Upper lobe of left lung (tissue), 6 donors: ENCODE data around the gene ODF4. TPM values are rescaled to one million over a fixed set of nuclear protein-coding genes. Genes with fewer than 3 reads are reported as not detected.
"Not testable (repeated sequence)": the region's sequence is repeated elsewhere in the genome, so short reads cannot be mapped to it uniquely, and the experiment has no call there.

Source experiments
- ATAC-seq, 2 donors: fragments of 200-7000 bp; cut with Tn5 transposase; one replicate each; pipeline ENCODE4 v1.9.1; 2022; ENCODE audit warnings: mild to moderate bottlenecking in 2 of 2, moderate library complexity in 2 of 2; ENCODE audit not compliant: low FRiP score in 2 of 2
- DNase-seq, 2 donors: peaks; one replicate each; pipeline ENCODE4 v3.0.0-alpha.2; 2019 to 2020
- H3K27ac ChIP-seq, 4 donors: fragments of 200-600 bp; sonication (generic); one replicate each; pipeline ENCODE4 v1.5.1; 2016 to 2019
- H3K27me3 ChIP-seq, 4 donors: fragments of 200-600 bp; sonication (generic); one replicate each; pipeline ENCODE4 v1.5.1; 2017 to 2019
- H3K36me3 ChIP-seq, 4 donors: fragments of 200-600 bp; sonication (generic); one replicate each; pipeline ENCODE4 v1.5.1; 2016 to 2019
- H3K4me1 ChIP-seq, 4 donors: fragments of 200-600 bp; sonication (generic); one replicate each; pipeline ENCODE4 v1.5.1; 2018 to 2019
- H3K4me3 ChIP-seq, 4 donors: fragments of 200-600 bp; sonication (generic); one replicate each; pipeline ENCODE4 v1.5.1; 2017 to 2019; ENCODE audit warnings: mild to moderate bottlenecking in 2 of 4, moderate library complexity in 1 of 4
- H3K9me3 ChIP-seq, 4 donors: fragments of 200-600 bp; sonication (generic); one replicate each; pipeline ENCODE4 v1.5.1; 2018 to 2019
- EP300 ChIP-seq, 4 donors: sonication (generic); formaldehyde crosslinking; IDR thresholded peaks; one replicate each; pipeline ENCODE4 v1.5.1; 2017; ENCODE audit warnings: antibody characterized with exemption in 4 of 4, control low read depth in 2 of 4
- POLR2A ChIP-seq, 4 donors: fragments of 450-650 bp; IDR thresholded peaks; one replicate each; pipeline ENCODE4 v1.5.1; 2016 to 2017; ENCODE audit warnings: antibody characterized with exemption in 4 of 4, mild to moderate bottlenecking in 2 of 4
- POLR2AphosphoS5 ChIP-seq, 2 donors: sonication (generic); formaldehyde crosslinking; IDR thresholded peaks; one replicate each; pipeline ENCODE4 v1.5.1; 2017; ENCODE audit warnings: antibody characterized with exemption in 2 of 2
- WGBS, 2 donors: methylation state at CpG; one replicate each; pipeline ENCODE4 v1.1.5; 2017 to 2018; 5-methylcytosine and 5-hydroxymethylcytosine counted together
- total RNA-seq, 6 donors: library from RNA; depleted of rRNA in 4 of 6; stranded (reverse); fragments of >200 nt in 4 of 6; gene quantifications; one replicate each; pipeline versions ENCODE4 v1.1.0 to v1.2.1, GENCODE V29; 2016 to 2021
- TF ChIP-seq, protein P1 (sequence below), 6 experiments: fragments of 450-650 bp in 4 of 6; fragments of 200-600 bp in 2 of 6; sonication (generic) in 2 of 6; IDR thresholded peaks; one replicate each; pipeline ENCODE4 v1.5.1; 2016 to 2019; ENCODE audit warnings: antibody characterized with exemption in 6 of 6
- donor health status: DM: no; HTN: no; CAD: no; lungs with moderate emphysema.
- donor health status: DM: no; HTN: yes; CAD: no; lungs with severe emphysema.

ODF4 gene
- total RNA-seq, 6 donors from 2014 or later = not detected

DNA sequence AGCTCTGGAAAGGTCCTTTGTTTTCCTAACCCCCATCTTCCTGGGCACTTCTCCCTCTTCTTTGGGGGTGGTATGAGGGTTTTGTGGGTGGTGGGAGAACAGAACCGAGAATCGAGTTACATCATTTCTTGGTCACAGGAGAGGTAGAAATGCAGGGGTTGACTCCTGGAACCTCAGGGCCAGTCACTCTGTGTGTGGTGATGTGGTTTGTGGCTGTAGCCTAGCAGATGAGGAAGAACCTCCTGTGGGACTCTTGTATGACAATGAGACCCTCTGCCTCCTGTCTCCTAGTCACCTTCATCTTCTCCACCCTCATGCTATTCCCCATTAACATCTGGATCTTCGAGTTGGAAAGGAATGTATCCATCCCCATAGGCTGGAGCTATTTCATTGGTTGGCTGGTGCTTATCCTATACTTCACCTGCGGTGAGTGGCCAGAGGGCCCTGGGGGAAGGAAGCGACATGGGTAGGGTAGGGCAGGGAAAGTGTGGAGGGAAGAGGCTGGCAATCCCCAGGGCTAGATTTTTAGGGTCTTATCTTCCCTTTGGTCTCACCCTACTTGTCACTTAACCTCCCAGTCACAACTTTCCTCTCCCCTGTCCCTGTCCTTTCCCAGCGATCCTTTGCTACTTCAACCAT, 5.5 kb downstream of the ODF4 start:
- WGBS, 2 donors = 54 to 72% methylated on average over 6 of the region's 6 CpGs
- peak in 1 of 2 donors; percentile 30 for ATAC-seq
- TF ChIP-seq POLR2AphosphoS5 (IDR thresholded peaks at IDR 0.05) (no peak), POLR2A (IDR thresholded peaks at IDR 0.05) (no peak), EP300 (IDR thresholded peaks at IDR 0.05) (no peak)
- TF ChIP-seq, protein P1, sequence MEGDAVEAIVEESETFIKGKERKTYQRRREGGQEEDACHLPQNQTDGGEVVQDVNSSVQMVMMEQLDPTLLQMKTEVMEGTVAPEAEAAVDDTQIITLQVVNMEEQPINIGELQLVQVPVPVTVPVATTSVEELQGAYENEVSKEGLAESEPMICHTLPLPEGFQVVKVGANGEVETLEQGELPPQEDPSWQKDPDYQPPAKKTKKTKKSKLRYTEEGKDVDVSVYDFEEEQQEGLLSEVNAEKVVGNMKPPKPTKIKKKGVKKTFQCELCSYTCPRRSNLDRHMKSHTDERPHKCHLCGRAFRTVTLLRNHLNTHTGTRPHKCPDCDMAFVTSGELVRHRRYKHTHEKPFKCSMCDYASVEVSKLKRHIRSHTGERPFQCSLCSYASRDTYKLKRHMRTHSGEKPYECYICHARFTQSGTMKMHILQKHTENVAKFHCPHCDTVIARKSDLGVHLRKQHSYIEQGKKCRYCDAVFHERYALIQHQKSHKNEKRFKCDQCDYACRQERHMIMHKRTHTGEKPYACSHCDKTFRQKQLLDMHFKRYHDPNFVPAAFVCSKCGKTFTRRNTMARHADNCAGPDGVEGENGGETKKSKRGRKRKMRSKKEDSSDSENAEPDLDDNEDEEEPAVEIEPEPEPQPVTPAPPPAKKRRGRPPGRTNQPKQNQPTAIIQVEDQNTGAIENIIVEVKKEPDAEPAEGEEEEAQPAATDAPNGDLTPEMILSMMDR (IDR thresholded peaks at IDR 0.05) = no peak
- Histone ChIP-seq H3K9me3 (no peaks in the 10 kb centered on the region), H3K36me3 (no peaks in the 10 kb centered on the region), H3K4me1 (peaks cover 0 to 10% (median 0%) of the 10 kb centered on the region in 4 donors), H3K27ac (no peak overlapping the region), H3K4me3 (no peak overlapping the region), H3K27me3 (no peaks in the 10 kb centered on the region)
- no peak for DNase-seq

DNA sequence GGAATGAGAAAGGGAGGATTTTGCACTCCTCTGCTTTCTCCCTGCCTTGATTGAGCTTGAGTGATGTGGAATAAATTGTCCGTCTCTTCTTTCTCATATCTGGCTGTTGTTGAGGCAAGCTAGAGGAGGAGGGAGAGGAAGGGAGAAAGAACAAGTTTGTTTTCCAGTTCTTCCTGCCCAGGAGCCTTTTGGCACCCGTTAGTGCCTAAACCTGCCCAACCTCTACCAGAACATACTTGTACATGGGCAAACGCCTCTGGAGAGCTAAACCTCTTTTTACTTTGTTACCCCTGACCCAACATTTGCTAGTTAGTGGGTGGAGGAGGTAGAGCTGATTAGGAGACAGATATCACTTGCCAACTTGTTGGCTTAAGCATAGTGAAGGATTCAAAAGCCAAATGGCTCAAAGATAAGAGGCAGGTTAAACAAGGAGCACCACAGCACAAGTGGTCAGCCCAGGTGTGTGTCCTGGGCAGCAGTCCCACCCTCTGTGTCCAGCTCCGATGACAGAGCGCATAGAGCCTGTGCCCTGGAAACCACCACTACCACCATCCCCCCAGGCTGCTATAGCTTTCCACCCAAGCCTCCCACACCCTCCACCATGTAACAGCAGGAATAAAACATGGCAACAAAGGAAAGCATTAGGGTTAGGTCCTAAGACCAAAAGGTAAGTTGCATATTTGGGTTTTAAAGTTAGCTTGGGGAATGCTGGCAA, 6.5 kb downstream of the ODF4 start:
- Histone ChIP-seq H3K4me1 (peaks cover 0 to 10% (median 0%) of the 10 kb centered on the region in 4 donors), H3K27me3 (no peaks in the 10 kb centered on the region), H3K9me3 (no peaks in the 10 kb centered on the region), H3K4me3 (no peak overlapping the region), H3K27ac (no peak overlapping the region), H3K36me3 (no peaks in the 10 kb centered on the region)
- no peak for TF ChIP-seq POLR2AphosphoS5 (IDR thresholded peaks at IDR 0.05)
- TF ChIP-seq, protein P1 (IDR thresholded peaks at IDR 0.05) = no peak
- no peak for TF ChIP-seq EP300 (IDR thresholded peaks at IDR 0.05)
- TF ChIP-seq POLR2A (IDR thresholded peaks at IDR 0.05) = no peak
- no peak for DNase-seq
- no peak for ATAC-seq
- WGBS, 2 donors = 50 to 54% methylated on average over 3 to 5 of the region's 5 CpGs

DNA sequence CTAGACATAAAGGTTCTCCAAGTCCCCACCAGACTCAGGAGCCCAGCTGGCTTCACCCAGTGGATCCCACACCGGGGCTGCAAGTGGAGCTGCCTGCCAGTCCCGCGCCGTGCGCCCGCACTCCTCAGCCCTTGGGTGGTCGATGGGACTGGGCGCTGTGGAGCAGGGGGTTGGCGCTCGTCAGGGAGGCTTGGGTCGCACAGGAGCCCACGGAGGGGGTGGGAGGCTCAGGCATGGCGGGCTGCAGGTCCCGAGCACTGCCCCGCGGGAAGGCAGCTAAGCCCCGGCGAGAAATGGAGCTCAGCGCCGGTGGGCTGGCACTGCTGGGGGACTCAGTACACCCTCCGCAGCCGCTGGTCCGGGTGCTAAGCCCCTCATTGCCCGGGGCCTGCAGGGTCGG, 7.4 kb downstream of the ODF4 start:
- not testable (repeated sequence) for H3K27me3 ChIP-seq, H3K36me3 ChIP-seq, H3K27ac ChIP-seq, H3K4me3 ChIP-seq, ATAC-seq, H3K4me1 ChIP-seq, H3K9me3 ChIP-seq
- peak in 1 of 2 donors; percentile 77 for DNase-seq
- WGBS, 2 donors = 78% methylated on average over 12 of the region's 25 CpGs; no CpG with 5 or more reads in 1 of the 2 donors

DNA sequence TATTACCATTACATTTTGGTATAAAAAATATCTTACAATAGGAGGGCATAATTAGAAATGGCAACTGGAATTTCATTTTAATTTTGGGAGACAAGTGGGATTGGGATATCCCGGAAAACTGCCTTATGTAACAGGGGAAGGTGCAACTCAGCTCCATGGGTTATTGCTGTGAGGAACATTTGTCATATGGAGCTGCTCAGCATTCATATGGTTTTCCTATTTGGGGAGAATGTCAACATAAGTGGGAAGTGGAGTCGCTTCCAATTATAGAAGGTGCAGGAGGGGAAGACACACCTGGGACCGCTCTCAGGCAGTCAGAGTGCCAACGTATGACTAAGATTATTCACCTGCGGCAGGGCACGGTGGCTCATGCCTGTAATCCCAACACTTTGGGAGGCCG, 10.7 kb downstream of the ODF4 start:
- 80 to 89% methylated on average over 7 of the region's 7 CpGs for WGBS, 2 donors
- no peak for ATAC-seq

DNA sequence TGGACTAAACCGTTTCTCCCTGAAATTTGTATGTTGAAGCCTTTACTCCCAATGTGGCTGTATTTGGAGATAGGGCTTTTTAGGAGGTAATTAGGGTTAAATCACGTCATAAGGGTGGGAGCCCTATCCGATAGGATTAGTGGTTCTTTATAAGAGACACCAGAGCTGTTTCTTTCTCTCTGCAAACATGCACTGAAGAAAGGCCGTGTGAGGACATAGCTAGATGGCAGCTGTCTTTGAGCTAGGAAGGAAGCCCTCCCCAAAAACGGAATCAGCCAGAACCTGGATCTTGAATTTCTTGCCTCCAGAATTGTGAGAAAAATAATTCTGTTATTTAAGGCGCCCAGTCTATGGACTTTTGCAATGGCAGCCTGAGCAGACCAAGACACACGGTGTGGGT, 14.1 kb downstream of the ODF4 start:
- 67 to 69% methylated on average over 7 of the region's 7 CpGs for WGBS, 2 donors
- Histone ChIP-seq H3K9me3 (no peaks in the 10 kb centered on the region), H3K4me3 (no peak overlapping the region), H3K27me3 (no peaks in the 10 kb centered on the region), H3K4me1 (no peaks in the 10 kb centered on the region), H3K36me3 (no peaks in the 10 kb centered on the region), H3K27ac (no peak overlapping the region)
- ATAC-seq = no peak
- DNase-seq = no peak
- TF ChIP-seq POLR2AphosphoS5 (IDR thresholded peaks at IDR 0.05) (no peak), POLR2A (IDR thresholded peaks at IDR 0.05) (no peak), EP300 (IDR thresholded peaks at IDR 0.05) (no peak)
- TF ChIP-seq, protein P1 (IDR thresholded peaks at IDR 0.05) = no peak

More for the DNA sequence above, 10.7 kb downstream of the ODF4 start:
- H3K27ac ChIP-seq = no peak overlapping the region
- no peak overlapping the region for H3K4me3 ChIP-seq
- no peaks in the 10 kb centered on the region for H3K27me3 ChIP-seq
- no peak for DNase-seq
- no peaks in the 10 kb centered on the region for H3K36me3 ChIP-seq
- peaks cover 0 to 10% (median 0%) of the 10 kb centered on the region in 4 donors for H3K4me1 ChIP-seq
- H3K9me3 ChIP-seq = no peaks in the 10 kb centered on the region
- TF ChIP-seq, protein P1 (IDR thresholded peaks at IDR 0.05) = no peak
- TF ChIP-seq EP300 (IDR thresholded peaks at IDR 0.05) = no peak
- TF ChIP-seq POLR2A (IDR thresholded peaks at IDR 0.05) = no peak
- TF ChIP-seq POLR2AphosphoS5 (IDR thresholded peaks at IDR 0.05) = no peak
